Suppressor macrophage treated with lipopolysaccharide for 1 hour (primary cell): ENCODE results near the gene GCNT2.
"Not testable (repeated sequence)": the region's sequence is repeated elsewhere in the genome, so short reads cannot be mapped to it uniquely, and the experiment has no call there.

Experiments used
- DNase-seq, 3 donors: peaks; one replicate each; pipeline ENCODE4 v3.0.0-alpha.2; 2020 to 2022

Gene GCNT2

DNA sequence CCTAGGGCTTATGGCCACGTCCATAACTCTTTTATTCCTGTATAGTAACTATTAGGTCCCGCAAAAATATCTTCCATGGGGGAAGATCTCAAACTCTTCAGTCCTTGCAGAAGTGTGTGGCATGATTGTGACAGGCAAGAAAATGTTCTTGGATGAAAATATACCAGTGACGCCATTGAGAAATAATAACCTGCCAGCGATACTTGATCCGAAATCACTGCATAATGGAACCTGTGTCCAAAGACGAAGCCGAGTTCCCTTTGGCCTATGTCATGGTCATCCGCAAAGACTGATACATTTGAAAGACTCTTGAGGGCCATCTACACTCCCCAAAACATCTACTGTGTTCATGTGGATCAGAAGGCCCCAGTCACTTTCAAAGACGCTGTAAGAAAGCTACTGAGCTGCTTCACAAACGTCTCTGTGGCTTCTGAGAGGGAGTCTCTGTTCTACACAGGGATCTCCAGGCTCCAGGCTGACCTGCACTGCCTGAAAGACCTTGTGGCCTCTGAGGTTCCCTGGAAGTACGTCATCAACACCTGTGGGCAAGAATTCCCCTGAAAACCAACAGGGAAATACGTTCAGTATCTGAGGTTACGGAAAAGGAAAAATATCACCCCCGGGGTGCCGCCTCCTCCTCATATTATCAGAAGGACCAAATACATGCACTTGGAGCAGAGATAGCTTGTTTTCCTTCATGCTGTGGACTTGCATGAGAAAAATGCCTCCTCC, 6.9 kb upstream of the GCNT2 start:
- DNase-seq, result no peak

GRCh38 chr6:10516953-10517352, 4.2 kb upstream of the GCNT2 start:
- DNase-seq, result no peak

GRCh38 chr6:10518557-10519407, 2.4 kb upstream of the GCNT2 start:
- DNase-seq, result peak; percentile 77 to 87 (median 85)

GRCh38 chr6:10519408-10519697, 1.8 kb upstream of the GCNT2 start:
- peak in 2 of 3 donors; percentile 27 to 40 for DNase-seq

GRCh38 chr6:10520468-10520867, 683 bp upstream of the GCNT2 start:
- peak; percentile 71 to 82 (median 80) for DNase-seq

DNA sequence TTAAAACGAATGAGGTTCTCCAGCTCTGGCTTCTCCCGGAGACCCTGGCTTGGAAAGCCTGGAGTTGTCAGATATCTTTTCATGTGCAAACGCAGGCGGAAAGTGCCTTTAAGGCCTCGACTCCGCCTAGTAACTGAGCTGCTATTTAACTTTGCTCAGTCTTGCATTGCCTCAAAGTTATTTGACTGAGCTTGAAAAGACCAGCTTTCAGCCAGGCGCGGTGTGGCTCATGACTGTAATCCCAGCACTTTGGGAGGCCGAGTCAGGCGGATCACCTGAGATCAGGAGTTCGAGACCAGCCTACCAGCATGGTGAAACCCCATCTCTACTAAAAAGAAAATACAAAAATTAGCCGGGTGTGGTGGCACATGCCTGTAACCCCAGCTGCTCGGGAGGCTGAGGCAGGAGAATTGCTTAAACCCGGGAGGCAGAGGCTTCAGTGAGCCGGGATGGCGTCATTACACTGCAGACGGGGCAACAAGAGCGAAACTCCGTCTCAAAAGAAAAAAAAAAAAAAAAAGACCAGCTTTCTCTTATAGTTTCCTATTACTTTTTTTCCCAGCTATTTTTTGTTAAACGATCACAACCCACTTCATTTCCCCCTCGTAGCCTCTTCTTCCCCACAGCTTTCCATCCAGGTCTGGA, 1.9 kb downstream of the GCNT2 start:
- DNase-seq, result no peak

GRCh38 chr6:10526156-10526555, 5.0 kb downstream of the GCNT2 start:
- DNase-seq, result peak in 2 of 3 donors; percentile 17 to 32

DNA sequence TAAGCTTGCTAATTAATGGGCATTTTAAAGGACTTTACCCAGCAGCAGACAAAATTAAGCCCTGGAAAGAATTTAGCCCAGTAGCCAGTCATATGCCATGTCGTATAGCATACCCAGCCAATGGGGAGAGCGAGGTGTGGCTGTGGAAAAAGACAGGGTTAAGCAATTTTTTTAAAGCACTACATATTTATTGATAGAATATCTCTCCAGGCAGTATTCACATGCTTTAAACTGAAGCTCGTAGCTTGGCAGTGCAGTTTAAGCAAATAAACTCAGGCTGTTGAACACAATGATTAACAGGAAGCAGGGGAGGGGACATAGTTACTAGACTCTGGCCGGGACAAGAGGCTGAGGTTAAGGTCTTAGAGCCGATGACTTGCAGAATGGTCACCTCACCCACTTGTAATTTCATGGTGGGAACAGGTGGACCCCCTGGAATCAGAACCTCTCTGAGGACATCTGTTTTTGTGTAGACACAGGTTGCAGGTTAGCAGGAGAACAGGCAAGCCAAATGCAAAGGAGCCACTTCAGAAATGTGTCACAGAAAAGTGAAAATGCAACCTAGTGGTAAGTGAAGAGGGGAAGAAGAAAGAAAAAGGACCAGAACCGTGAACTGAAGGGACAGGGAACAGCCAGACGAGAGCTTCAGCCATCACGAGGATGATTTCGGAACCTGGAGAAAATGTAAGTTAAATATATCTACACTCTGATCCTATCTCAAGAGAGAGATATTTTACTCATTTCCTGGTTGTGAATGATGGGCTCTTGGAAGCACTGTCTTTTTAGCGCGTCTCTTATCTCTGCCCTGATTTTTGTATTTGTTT, 7.2 kb downstream of the GCNT2 start:
- peak; percentile 64 to 66 (median 65) for DNase-seq

- peak; percentile 38 to 57 (median 51) for DNase-seq
Measured at GRCh38 chr6:10529231-10529801, 8.2 kb downstream of the GCNT2 start.

DNA sequence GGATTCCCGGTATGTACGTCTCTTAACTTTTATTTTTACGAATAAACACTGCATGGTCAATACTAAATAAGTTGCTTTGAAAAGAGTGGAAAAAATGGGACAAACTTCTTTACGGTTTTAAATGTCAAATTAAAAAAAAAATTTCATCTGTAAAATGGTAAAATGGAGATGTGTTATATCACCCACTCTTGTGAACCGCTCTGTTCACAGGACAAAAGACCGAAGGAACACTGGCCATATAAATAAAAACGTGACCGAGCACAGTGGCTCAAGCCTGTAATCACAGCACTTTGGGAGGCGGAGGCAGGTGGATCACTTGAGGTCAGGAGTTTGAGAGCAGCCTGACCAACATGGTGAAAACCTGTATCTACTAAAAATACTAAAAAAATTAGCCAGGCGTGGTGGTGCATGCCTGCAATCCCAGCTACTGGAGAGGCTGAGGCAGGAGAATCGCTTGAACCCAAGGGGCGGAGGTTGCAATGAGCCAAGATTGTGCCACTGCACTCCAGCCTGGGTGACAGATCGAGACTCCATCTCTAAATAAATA, 8.8 kb downstream of the GCNT2 start:
- DNase-seq, result not testable (repeated sequence)

DNA sequence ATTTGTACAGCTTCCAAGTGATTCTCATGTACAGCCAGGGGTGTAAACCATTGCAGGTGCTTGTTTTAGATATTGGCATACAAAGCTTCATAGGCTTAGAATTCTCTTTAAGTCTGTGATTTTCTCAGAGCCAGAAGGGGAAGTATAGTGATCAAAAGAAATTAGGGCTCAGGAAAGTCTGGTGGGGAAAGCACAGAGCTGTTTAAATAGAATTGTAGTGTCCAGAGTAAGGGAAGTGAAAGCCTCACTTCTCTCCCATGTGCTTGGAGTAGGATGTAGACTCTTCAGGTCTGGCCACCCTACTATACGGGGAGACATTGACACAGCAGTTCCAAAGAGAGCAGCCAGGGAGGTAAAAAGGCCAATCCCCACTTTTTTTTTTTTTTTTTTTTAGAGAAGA, 10.4 kb downstream of the GCNT2 start:
- DNase-seq, result peak; percentile 76 to 87 (median 84)

DNA sequence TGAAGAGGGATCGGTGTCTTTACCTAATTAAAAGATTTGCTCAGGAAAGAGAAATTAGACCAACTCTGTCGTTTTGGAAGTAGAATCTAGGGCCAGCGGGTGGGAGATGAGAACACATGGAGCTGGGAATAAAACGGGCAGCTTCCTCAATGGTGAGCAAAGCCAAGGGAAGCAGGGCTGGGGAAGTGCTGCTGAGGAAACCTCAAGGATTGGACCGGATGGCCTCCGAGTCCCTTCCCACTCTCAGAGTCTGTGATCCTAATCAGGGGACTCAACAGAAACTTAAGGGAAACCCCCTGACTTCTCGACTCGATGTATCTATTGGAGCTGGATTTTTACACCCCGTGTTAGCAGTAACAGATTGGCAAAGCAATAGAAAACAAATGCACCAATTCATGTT, 10.8 kb downstream of the GCNT2 start:
- peak; percentile 73 to 88 (median 86) for DNase-seq

DNA sequence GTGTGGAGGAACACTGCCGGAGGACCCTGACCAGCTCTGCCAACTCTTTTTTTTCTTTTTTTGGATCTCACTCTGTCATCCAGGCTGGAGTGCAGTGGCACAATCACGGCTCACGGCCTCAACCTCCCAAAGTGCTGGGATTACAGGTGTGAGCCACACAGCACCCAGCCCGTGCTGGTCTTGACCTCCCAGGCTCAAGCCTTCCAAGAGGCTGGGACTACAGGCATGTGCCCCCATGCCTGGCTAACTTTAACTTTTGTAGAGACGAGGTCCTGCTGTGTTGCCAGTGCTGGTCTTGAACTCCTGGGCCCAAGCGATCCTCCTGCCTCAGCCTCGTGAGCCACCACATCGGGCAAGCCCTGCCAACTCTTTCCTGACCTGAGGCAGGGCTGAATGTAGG, 11.2 kb downstream of the GCNT2 start:
- DNase-seq, result no peak

DNA sequence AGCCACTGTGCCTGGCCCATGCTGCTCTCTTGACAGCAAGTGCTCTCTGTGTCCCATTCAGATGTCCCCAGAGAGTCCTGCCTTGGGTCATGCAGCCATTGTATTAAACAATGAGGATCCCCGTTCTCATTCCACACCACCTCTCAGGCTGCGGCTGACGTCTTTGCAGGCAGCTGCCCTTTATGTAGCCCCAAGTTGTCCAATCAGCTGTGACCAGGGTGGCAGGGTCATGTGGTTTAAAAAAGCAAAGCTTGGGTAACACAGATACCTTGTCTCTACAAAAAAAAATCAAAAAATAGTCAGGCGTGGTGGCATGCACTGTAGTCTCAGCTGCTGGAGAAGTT, 13.2 kb downstream of the GCNT2 start:
- no peak for DNase-seq

DNA sequence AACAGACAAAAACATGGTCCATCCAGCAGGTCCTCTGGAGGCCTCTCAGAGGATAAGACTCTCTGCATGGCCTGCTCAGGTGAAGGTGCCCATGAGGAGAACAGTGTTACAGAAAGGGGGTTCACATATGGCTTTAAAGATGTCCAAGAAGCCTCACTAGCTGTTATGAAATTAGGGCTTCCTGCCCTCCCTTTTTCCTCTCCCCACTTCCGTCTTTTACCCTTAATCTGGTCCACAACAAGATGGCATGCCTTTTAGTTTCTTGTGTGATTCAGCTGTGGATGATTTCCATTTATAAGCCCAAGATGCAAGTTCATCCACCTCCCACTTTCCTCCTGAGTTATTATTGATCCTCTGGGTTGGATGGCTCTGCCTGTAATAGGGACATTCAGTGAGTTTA, 14.0 kb downstream of the GCNT2 start:
- DNase-seq, result peak; percentile 36 to 61 (median 39)

DNA sequence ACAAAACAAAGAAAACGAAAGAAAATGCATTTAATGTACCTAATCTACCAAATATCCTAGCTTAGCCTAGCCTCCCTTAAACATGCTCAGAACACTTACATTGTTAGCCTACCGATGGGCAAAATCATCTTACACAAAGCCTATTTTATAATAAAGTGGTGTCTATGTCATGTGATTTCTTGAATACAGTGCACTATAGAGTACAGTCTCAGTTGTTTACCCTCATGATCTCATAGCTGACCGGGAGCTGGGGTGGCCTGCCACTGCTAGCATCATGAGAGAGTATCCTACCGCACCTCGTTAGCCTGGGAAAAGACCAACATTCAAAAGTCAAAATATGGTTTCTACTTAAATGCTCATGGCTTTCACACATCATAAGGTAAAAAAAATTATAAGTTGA, 16.6 kb downstream of the GCNT2 start:
- no peak for DNase-seq

DNA sequence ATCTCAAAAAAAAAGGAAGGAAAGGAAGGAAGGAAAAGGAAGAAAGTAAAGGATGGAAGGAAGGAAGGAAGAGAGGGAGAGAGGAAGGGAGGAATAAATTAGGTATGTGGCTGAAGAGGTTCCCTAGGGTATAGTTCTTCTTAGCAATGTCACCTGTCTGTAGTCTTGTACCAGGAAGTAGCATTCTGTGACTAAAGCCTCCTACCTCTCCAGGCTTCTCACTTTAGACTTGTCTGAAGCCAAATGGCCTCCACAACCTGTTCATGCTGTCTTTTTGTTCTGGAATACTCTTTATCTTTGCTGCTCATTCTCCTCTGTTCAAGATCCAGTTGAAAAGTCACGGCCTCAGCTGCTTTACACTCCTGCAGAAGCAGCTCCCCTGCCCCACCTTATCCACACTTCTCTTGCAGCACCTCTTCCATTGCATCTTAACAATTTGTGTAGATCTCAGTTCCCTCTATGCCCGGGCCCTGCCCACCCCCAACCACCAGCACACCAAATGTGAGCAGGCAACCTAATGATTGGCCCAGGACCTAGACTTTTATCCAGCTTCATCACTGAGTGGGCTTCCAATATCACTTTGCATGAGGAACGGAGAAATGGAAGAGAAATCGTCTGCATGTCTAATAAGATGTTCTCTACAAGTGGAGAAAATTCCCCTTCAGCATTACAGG, 19.1 kb downstream of the GCNT2 start:
- no peak for DNase-seq

GRCh38 chr6:10541591-10541990, 20.4 kb downstream of the GCNT2 start:
- DNase-seq, result no peak

GRCh38 chr6:10542213-10542612, 21.1 kb downstream of the GCNT2 start:
- peak; percentile 47 to 67 (median 52) for DNase-seq

- no peak for DNase-seq
Measured at GRCh38 chr6:10543488-10543887, 22.3 kb downstream of the GCNT2 start.

DNA sequence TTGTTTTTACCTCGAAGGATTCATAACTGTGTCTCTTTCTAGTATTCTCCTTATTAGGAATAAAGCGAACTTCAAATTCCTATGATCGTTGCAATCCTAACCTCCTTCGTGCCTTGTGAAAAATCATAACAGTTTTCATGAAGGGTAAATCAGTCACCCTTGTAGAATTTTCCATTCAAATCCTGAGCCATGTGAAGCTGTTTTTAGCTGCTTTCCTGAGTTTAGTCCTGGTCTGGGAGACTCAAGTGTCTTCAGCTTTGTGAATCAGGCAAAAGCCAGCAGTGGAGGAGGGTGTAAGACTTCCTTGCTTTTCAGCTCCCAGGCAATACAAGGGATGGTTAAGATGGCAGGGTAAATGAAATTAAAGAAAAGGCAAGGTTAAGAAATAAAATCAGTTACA, 24.3 kb downstream of the GCNT2 start:
- no peak for DNase-seq

GRCh38 chr6:10547809-10548208, 26.7 kb downstream of the GCNT2 start:
- DNase-seq, result no peak
